Mesenchymal stem cell (in vitro differentiated cells and primary cell): ENCODE data around the gene KLHL17.
"Not testable (repeated sequence)": the region's sequence is repeated elsewhere in the genome, so short reads cannot be mapped to it uniquely, and the experiment has no call there.

Experiments
- DNase-seq: peaks from one replicate; pipeline ENCODE4 v3.0.0-alpha.2; 2013
- H2AFZ ChIP-seq: one replicate; pipeline ENCODE4 v1.6.1; 2013; ENCODE audit warnings: low read depth, mild to moderate bottlenecking, control low read depth, inconsistent platforms, low read length, moderate library complexity
- H2AK5ac ChIP-seq: 2 replicates; pipeline ENCODE4 v1.6.1; 2013; ENCODE audit warnings: low read length, moderate library complexity, mild to moderate bottlenecking, inconsistent platforms; ENCODE audit not compliant: severe bottlenecking
- H2BK120ac ChIP-seq: one replicate; pipeline ENCODE4 v1.6.1; 2013; ENCODE audit warnings: low read depth, mild to moderate bottlenecking, inconsistent platforms, low read length, moderate library complexity
- H2BK12ac ChIP-seq, 2 experiments: one replicate each; pipeline ENCODE4 v1.6.1; 2013; ENCODE audit warnings: inconsistent platforms in 2 of 2, low read length in 2 of 2, mild to moderate bottlenecking in 2 of 2, moderate library complexity in 2 of 2, control low read depth in 1 of 2
- H2BK15ac ChIP-seq: one replicate; pipeline ENCODE4 v1.6.1; 2013; ENCODE audit warnings: mild to moderate bottlenecking, low read depth, inconsistent platforms; ENCODE audit not compliant: poor library complexity, severe bottlenecking
- H2BK5ac ChIP-seq: 2 replicates; pipeline ENCODE4 v1.6.1; 2013; ENCODE audit warnings: low read depth, mild to moderate bottlenecking, low read length, control low read depth, inconsistent platforms; ENCODE audit not compliant: poor library complexity, severe bottlenecking
- H3K14ac ChIP-seq, 2 experiments: one replicate each; pipeline ENCODE4 v1.6.1; 2013; ENCODE audit warnings: inconsistent platforms in 2 of 2, low read length in 2 of 2, control low read depth in 1 of 2, mild to moderate bottlenecking in 1 of 2, moderate library complexity in 1 of 2
- H3K18ac ChIP-seq, 2 experiments: one replicate each; pipeline ENCODE4 v1.6.1; 2013; ENCODE audit warnings: inconsistent platforms in 2 of 2, low read length in 2 of 2, control low read depth in 1 of 2, low read depth in 1 of 2, mild to moderate bottlenecking in 1 of 2
- H3K23ac ChIP-seq, 2 experiments: one replicate each; pipeline ENCODE4 v1.6.1; 2013; ENCODE audit warnings: inconsistent platforms in 2 of 2, low read length in 2 of 2, mild to moderate bottlenecking in 2 of 2, moderate library complexity in 2 of 2, control low read depth in 1 of 2
- H3K27ac ChIP-seq: 2 replicates; pipeline ENCODE4 v1.5.1; 2013; ENCODE audit warnings: mild to moderate bottlenecking, moderate library complexity, low read length, control low read depth, inconsistent platforms; ENCODE audit not compliant: poor library complexity, severe bottlenecking
- H3K27me3 ChIP-seq, 2 experiments: 2 replicates each; pipeline versions ENCODE4 v1.6.1 to v1.7.0; 2013; ENCODE audit warnings: low read length in 2 of 2, mild to moderate bottlenecking in 2 of 2, moderate library complexity in 2 of 2, control low read depth in 1 of 2, inconsistent platforms in 1 of 2; ENCODE audit not compliant: control insufficient read depth in 1 of 2, insufficient read depth in 1 of 2
- H3K36me3 ChIP-seq, 2 experiments: 2 replicates each; pipeline versions ENCODE4 v1.6.1 to v1.7.0; 2013; ENCODE audit warnings: low read length in 2 of 2, control low read depth in 1 of 2, inconsistent platforms in 1 of 2, low read depth in 1 of 2, mild to moderate bottlenecking in 1 of 2; ENCODE audit not compliant: insufficient read depth in 2 of 2, control insufficient read depth in 1 of 2
- H3K4ac ChIP-seq, 2 experiments: one replicate each; pipeline ENCODE4 v1.6.1; 2013; ENCODE audit warnings: inconsistent platforms in 2 of 2, low read length in 2 of 2, mild to moderate bottlenecking in 2 of 2, moderate library complexity in 2 of 2, control low read depth in 1 of 2, low read depth in 1 of 2
- H3K4me1 ChIP-seq: 2 replicates; pipeline ENCODE4 v1.6.1; 2013; ENCODE audit warnings: low read depth, low read length, control low read depth; ENCODE audit not compliant: control insufficient read depth, insufficient read depth
- H3K4me2 ChIP-seq: 2 replicates; pipeline ENCODE4 v1.6.1; 2013; ENCODE audit warnings: low read length, mild to moderate bottlenecking, inconsistent platforms; ENCODE audit not compliant: poor library complexity, severe bottlenecking
- H3K4me3 ChIP-seq, 2 experiments: 2 replicates each; pipeline versions ENCODE4 v1.5.1 to v1.7.0; 2013; ENCODE audit warnings: low read length in 2 of 2, mild to moderate bottlenecking in 2 of 2, control low read depth in 1 of 2, low read depth in 1 of 2; ENCODE audit not compliant: insufficient read depth in 1 of 2
- H3K79me1 ChIP-seq: replicated peaks from 2 replicates; pipeline ENCODE4 v1.6.1; 2013; ENCODE audit warnings: mild to moderate bottlenecking, control low read depth, low read length, inconsistent platforms; ENCODE audit not compliant: poor library complexity, severe bottlenecking
- H3K9ac ChIP-seq: 2 replicates; pipeline ENCODE4 v1.7.0; 2013; ENCODE audit warnings: mild to moderate bottlenecking, low read length, moderate library complexity
- H3K9me3 ChIP-seq: 2 replicates; pipeline ENCODE4 v1.7.0; 2013; ENCODE audit warnings: mild to moderate bottlenecking, low read length; ENCODE audit not compliant: control insufficient read depth
- H4K8ac ChIP-seq: one replicate; pipeline ENCODE4 v1.6.1; 2013; ENCODE audit warnings: inconsistent platforms, mild to moderate bottlenecking, low read length, moderate library complexity
- H4K91ac ChIP-seq: one replicate; pipeline ENCODE4 v1.6.1; 2013; ENCODE audit warnings: mild to moderate bottlenecking, low read length, inconsistent platforms
- WGBS: methylation state at CpG from one replicate; pipeline ENCODE4 v1.1.7; 2013; ENCODE audit warnings: mixed read lengths; 5-methylcytosine and 5-hydroxymethylcytosine counted together

Gene KLHL17

GRCh38 chr1:946811-947210, 13.6 kb upstream of the KLHL17 start:
- not testable (repeated sequence) for H3K4me2 ChIP-seq, H2BK120ac ChIP-seq, H3K14ac ChIP-seq, H2AK5ac ChIP-seq, H2BK5ac ChIP-seq, H3K9ac ChIP-seq, H4K91ac ChIP-seq, DNase-seq, H3K4ac ChIP-seq, H2BK15ac ChIP-seq, H3K23ac ChIP-seq, H3K4me3 ChIP-seq, H3K9me3 ChIP-seq, H3K18ac ChIP-seq, H3K27me3 ChIP-seq, H2AFZ ChIP-seq, H2BK12ac ChIP-seq, H4K8ac ChIP-seq, H3K27ac ChIP-seq
- Histone ChIP-seq H3K79me1 (peaks cover 13% of the 10 kb centered on the region), H3K36me3 (peaks cover 62 to 76% of the 10 kb centered on the region in 2 experiments), H3K4me1 (peaks cover 36% of the 10 kb centered on the region)
- 97% methylated on average over 13 of the region's 13 CpGs for WGBS

DNA sequence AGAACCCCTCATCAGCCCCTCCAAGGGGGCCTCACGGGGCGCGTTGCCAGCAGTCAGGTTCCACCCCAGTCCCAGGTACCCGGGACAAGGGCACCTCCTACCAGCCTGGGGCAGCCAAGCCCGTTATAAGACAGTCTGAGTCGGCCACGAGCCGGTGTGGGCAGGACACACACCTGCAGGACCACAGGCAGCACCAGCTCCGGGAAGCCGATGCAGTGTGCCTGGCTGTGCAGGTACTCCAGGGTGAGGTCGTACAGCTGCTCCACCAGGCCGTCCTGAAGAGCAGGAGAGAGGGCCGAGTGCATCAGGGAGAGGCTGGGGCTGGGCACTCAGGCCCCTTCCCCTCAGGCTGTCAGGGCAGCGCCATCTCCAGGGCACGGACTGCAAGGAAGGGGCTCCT, 12.4 kb upstream of the KLHL17 start:
- 97% methylated on average over 14 of the region's 15 CpGs for WGBS

GRCh38 chr1:950268-950667, 10.1 kb upstream of the KLHL17 start:
- peaks cover 30% of the 10 kb centered on the region for H3K79me1 ChIP-seq
- 96% methylated on average over 9 of the region's 9 CpGs for WGBS
- H3K9me3 ChIP-seq: no peaks in the 10 kb centered on the region
- H2BK120ac ChIP-seq: no peak overlapping the region
- no peak overlapping the region for H4K8ac ChIP-seq
- H2BK5ac ChIP-seq: no peak overlapping the region
- no peak overlapping the region for H3K9ac ChIP-seq
- H3K27ac ChIP-seq: no peak overlapping the region
- H3K18ac ChIP-seq: no peak overlapping the region
- H3K4me1 ChIP-seq: peaks cover 3% of the 10 kb centered on the region
- H3K36me3 ChIP-seq: peaks cover 90 to 100% of the 10 kb centered on the region in 2 experiments
- H2AK5ac ChIP-seq: no peak overlapping the region
- no peak overlapping the region for H3K4me2 ChIP-seq
- H3K23ac ChIP-seq: no peak overlapping the region
- no peak for DNase-seq
- H2AFZ ChIP-seq: no peak overlapping the region
- H3K4ac ChIP-seq: no peak overlapping the region
- no peak overlapping the region for H4K91ac ChIP-seq
- no peak overlapping the region for H3K14ac ChIP-seq
- no peak overlapping the region for H2BK12ac ChIP-seq
- H3K27me3 ChIP-seq: no peaks in the 10 kb centered on the region
- H3K4me3 ChIP-seq: no peak overlapping the region
- H2BK15ac ChIP-seq: no peak overlapping the region

More for the DNA sequence above, 12.4 kb upstream of the KLHL17 start:
- no peak overlapping the region for H2BK15ac ChIP-seq
- no peak overlapping the region for H3K9ac ChIP-seq
- H3K27me3 ChIP-seq: peaks cover 0 to 3% of the 10 kb centered on the region in 2 experiments
- peaks cover 25% of the 10 kb centered on the region for H3K4me1 ChIP-seq
- H2AK5ac ChIP-seq: no peak overlapping the region
- H3K23ac ChIP-seq: no peak overlapping the region
- no peak overlapping the region for H4K91ac ChIP-seq
- no peaks in the 10 kb centered on the region for H3K9me3 ChIP-seq
- H3K18ac ChIP-seq: no peak overlapping the region
- DNase-seq: no peak
- no peak overlapping the region for H2BK12ac ChIP-seq
- H3K79me1 ChIP-seq: peaks cover 16% of the 10 kb centered on the region
- H3K4me3 ChIP-seq: no peak overlapping the region
- H2AFZ ChIP-seq: no peak overlapping the region
- H3K4ac ChIP-seq: no peak overlapping the region
- no peak overlapping the region for H3K14ac ChIP-seq
- no peak overlapping the region for H3K4me2 ChIP-seq
- no peak overlapping the region for H2BK5ac ChIP-seq
- H4K8ac ChIP-seq: no peak overlapping the region
- no peak overlapping the region for H3K27ac ChIP-seq
- H2BK120ac ChIP-seq: no peak overlapping the region
- peaks cover 70 to 88% of the 10 kb centered on the region in 2 experiments for H3K36me3 ChIP-seq

DNA sequence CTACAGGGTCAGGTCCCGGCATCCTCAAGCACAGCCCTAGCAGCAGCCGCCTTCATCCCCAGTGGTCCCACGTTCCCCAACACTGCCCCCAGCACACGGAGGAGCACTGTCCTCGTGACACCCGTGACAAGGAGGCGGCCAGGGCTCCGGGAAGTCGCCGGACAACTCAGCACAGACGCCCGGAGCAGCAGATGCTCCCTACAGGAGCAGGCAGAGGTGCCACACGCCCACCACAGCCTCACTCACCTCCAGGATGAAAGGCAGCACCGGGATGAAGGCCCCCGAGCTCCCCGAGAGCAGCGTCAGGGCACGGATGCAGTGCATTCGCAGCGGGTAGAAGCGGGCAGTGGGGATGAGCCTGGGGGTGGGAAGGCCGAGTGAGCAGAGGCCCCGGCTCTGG, 9.5 kb upstream of the KLHL17 start:
- H3K27ac ChIP-seq: no peak overlapping the region
- peaks cover 36% of the 10 kb centered on the region for H3K79me1 ChIP-seq
- no peak overlapping the region for H2AFZ ChIP-seq
- no peak for DNase-seq
- peaks cover 2% of the 10 kb centered on the region for H3K4me1 ChIP-seq
- H3K18ac ChIP-seq: no peak overlapping the region
- H3K4me2 ChIP-seq: no peak overlapping the region
- H3K36me3 ChIP-seq: peaks cover 93 to 100% of the 10 kb centered on the region in 2 experiments
- no peaks in the 10 kb centered on the region for H3K27me3 ChIP-seq
- no peak overlapping the region for H3K9ac ChIP-seq
- H4K91ac ChIP-seq: no peak overlapping the region
- H2BK120ac ChIP-seq: no peak overlapping the region
- no peak overlapping the region for H3K4me3 ChIP-seq
- no peak overlapping the region for H4K8ac ChIP-seq
- no peak overlapping the region for H3K4ac ChIP-seq
- WGBS: 96% methylated on average over 20 of the region's 23 CpGs
- no peak overlapping the region for H2BK15ac ChIP-seq
- H3K23ac ChIP-seq: no peak overlapping the region
- no peak overlapping the region for H2AK5ac ChIP-seq
- H3K14ac ChIP-seq: no peak overlapping the region
- H2BK12ac ChIP-seq: no peak overlapping the region
- no peaks in the 10 kb centered on the region for H3K9me3 ChIP-seq
- no peak overlapping the region for H2BK5ac ChIP-seq
